Measurements from ENCODE around the gene NF2. TPM values are rescaled to one million over a fixed set of nuclear protein-coding genes. Genes with fewer than 3 reads are reported as not detected.

NF2 gene
- total and polyA plus RNA-seq, 10 of the 15 experiments (the other 5 are each of a cell fraction or from before 2014, with no cell fraction given): 2.2 to 49.8 (median 22.5) TPM

DNA sequence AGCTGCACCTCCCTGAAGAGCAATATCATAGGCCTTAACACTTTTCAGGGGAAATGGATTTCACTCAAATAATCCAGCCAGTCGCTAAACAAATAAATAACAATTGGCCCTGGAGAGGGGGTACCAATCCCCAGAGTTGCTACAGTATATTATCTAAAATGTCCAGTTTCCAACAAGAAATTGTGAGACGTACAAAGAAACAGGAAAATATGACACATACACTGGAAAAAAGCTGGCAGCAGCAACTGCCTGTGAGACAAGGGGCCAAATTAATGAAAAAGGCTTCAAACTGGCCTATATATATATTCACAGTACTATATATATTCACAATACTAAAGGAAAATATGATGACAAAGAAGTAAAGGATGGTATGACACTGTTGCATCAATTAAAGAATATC is 4.0 kb downstream of the NF2 start:
- Histone ChIP-seq H3K4me1 (ENCODE audit: control insufficient read depth, insufficient read depth, low read length) (no peaks in the 10 kb centered on the region; the same call in 1 of the 2 replicates), H3K9me3 (replicated peaks; ENCODE audit: control insufficient read depth, insufficient read depth, low read length) (no peaks in the 10 kb centered on the region; the same call in 1 of the 3 replicates), H3K9ac (ENCODE audit: control insufficient read depth, insufficient read depth, low read length) (no peak overlapping the region), H3K27me3 (replicated peaks in 1 of 2; ENCODE audit: control insufficient read depth in 2 of 2, insufficient read depth in 2 of 2, low read length in 1 of 2) (no peaks in the 10 kb centered on the region), H3K27ac (ENCODE audit: control insufficient read depth, insufficient read depth) (no peak overlapping the region), H3K79me2 (ENCODE audit: control insufficient read depth, insufficient read depth, low read length) (peaks cover 28% of the 10 kb centered on the region), H4K20me1 (ENCODE audit: control insufficient read depth, insufficient read depth) (no peaks in the 10 kb centered on the region), H3K4me3 (no peak overlapping the region), H3K36me3 (ENCODE audit: control insufficient read depth in 2 of 2, insufficient read depth in 2 of 2, low read length in 1 of 2) (no peaks in the 10 kb centered on the region), H2AFZ (ENCODE audit: control insufficient read depth, low read depth, low read length) (no peak overlapping the region), H3K4me2 (ENCODE audit: control insufficient read depth, insufficient read depth) (no peak overlapping the region)
- SMC1A ChIA-PET (ENCODE audit: uncharacterized antibody, unreplicated experiment): no interaction called here
- in situ Hi-C loops (cut with MboI): loop anchor here (5.0 kb wide), 1 partner anchor 50 kb away; no protein-coding TSS in a partner anchor
- 94% methylated on average over 2 of the region's 2 CpGs for WGBS (ENCODE audit: insufficient coverage, insufficient replicate concordance, low lambda C conversion rate, missing lambda C conversion rate)
- intact Hi-C loops (cut with micrococcal nuclease; ENCODE audit: unreplicated experiment): no loop called here
- DNase-seq (ENCODE audit: low read depth, low spot score) (no peak), ATAC-seq (no peak), FAIRE-seq (no peak)
- RAD21 ChIA-PET (ENCODE audit: unreplicated experiment): interaction anchor here (0.8 kb wide), 1 partner anchor 396 kb away, joined by 3 read pairs; no protein-coding TSS in a partner anchor
- CTCF ChIA-PET: interaction anchor here (0.7 to 5.3 kb wide), 3 partner anchors 16 to 19 kb away, joined by 3 to 35 read pairs (median 4); no protein-coding TSS in a partner anchor
- POLR2A ChIA-PET: no interaction called here
- BruUV-seq (replicated peaks): no TSS peak
- TF ChIP-seq ZNF217 (IDR thresholded peaks at IDR 0.05) (no peak), MTA3 (IDR thresholded peaks at IDR 0.05; ENCODE audit: borderline replicate concordance, low read length) (no peak), NFYB (IDR thresholded peaks at IDR 0.05; ENCODE audit: insufficient read depth, low read depth, low read length) (no peak), EGR1 (IDR thresholded peaks at IDR 0.05; ENCODE audit: borderline replicate concordance in 1 of 2, low read depth in 2 of 2, low read length in 2 of 2) (no peak), ATF7 (IDR thresholded peaks at IDR 0.05; ENCODE audit: low read depth) (no peak), SRF (IDR thresholded peaks at IDR 0.05; ENCODE audit: low read depth in 2 of 2, low read length in 2 of 2) (no peak), NFXL1 (IDR thresholded peaks at IDR 0.05; ENCODE audit: borderline replicate concordance) (no peak)
- TF ChIP-seq, protein P1, sequence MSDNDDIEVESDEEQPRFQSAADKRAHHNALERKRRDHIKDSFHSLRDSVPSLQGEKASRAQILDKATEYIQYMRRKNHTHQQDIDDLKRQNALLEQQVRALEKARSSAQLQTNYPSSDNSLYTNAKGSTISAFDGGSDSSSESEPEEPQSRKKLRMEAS (IDR thresholded peaks at IDR 0.05; ENCODE audit: low read depth, low read length): no peak
- TF ChIP-seq, protein P2, sequence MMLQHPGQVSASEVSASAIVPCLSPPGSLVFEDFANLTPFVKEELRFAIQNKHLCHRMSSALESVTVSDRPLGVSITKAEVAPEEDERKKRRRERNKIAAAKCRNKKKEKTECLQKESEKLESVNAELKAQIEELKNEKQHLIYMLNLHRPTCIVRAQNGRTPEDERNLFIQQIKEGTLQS (IDR thresholded peaks at IDR 0.05; ENCODE audit: borderline replicate concordance, extremely low read depth, low read depth, low read length): no peak

All from GM12878 (cell line).